Epithelial cell of proximal tubule (primary cell): ENCODE data around the gene RPN2. TPM values are rescaled to one million over a fixed set of nuclear protein-coding genes. Genes with fewer than 3 reads are reported as not detected.

ENCODE experiments used
- DNase-seq: peaks from one replicate; pipeline ENCODE4 v3.0.0-alpha.2; 2011; ENCODE audit warnings: low read depth
- H3K4me3 ChIP-seq: 2 replicates; pipeline ENCODE4 v1.5.1; 2011; ENCODE audit warnings: low read depth, mild to moderate bottlenecking, low read length
- total RNA-seq: library from RNA; depleted of rRNA; stranded (reverse); fragments of >200 nt; gene quantifications from 2 replicates; pipeline ENCODE4 v1.2.3, GENCODE V29; 2015
- TF ChIP-seq, protein P1 (sequence below): conservative IDR thresholded peaks from 2 replicates; pipeline ENCODE4 v1.5.1; 2012; ENCODE audit warnings: low read depth, mild to moderate bottlenecking, low read length

The RPN2 gene
- total RNA-seq, 1 donor from 2014 or later, result 165 TPM

GRCh38 chr20:37249304-37249703, 70.2 kb downstream of the RPN2 start:
- no peak for DNase-seq
- no peak overlapping the region for H3K4me3 ChIP-seq
- TF ChIP-seq, protein P1, sequence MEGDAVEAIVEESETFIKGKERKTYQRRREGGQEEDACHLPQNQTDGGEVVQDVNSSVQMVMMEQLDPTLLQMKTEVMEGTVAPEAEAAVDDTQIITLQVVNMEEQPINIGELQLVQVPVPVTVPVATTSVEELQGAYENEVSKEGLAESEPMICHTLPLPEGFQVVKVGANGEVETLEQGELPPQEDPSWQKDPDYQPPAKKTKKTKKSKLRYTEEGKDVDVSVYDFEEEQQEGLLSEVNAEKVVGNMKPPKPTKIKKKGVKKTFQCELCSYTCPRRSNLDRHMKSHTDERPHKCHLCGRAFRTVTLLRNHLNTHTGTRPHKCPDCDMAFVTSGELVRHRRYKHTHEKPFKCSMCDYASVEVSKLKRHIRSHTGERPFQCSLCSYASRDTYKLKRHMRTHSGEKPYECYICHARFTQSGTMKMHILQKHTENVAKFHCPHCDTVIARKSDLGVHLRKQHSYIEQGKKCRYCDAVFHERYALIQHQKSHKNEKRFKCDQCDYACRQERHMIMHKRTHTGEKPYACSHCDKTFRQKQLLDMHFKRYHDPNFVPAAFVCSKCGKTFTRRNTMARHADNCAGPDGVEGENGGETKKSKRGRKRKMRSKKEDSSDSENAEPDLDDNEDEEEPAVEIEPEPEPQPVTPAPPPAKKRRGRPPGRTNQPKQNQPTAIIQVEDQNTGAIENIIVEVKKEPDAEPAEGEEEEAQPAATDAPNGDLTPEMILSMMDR, result no peak

GRCh38 chr20:37251825-37252477, 72.8 kb downstream of the RPN2 start:
- TF ChIP-seq, protein P1, result no peak
- DNase-seq, result no peak
- no peak overlapping the region for H3K4me3 ChIP-seq

DNA sequence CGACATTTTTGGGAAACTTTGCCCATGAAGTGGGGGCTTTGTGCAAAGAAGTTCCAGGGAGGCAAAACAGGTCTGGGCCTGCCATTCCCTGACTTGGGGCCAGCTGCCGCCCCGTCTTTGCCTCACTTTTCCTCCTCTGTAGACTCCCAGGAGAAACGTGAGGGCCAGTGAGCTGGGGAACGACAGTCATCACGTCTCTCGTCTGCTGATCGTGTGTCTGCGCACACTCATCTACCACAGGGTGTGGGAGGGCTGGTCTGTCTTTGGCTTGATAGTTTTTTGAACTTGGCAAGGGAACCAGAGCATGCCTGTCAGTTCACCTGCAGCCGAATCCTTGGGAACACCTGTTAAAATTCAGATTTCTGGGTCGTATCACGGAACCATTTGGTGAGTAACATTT, 74.0 kb downstream of the RPN2 start:
- no peak for DNase-seq
- TF ChIP-seq, protein P1, result no peak
- no peak overlapping the region for H3K4me3 ChIP-seq

DNA sequence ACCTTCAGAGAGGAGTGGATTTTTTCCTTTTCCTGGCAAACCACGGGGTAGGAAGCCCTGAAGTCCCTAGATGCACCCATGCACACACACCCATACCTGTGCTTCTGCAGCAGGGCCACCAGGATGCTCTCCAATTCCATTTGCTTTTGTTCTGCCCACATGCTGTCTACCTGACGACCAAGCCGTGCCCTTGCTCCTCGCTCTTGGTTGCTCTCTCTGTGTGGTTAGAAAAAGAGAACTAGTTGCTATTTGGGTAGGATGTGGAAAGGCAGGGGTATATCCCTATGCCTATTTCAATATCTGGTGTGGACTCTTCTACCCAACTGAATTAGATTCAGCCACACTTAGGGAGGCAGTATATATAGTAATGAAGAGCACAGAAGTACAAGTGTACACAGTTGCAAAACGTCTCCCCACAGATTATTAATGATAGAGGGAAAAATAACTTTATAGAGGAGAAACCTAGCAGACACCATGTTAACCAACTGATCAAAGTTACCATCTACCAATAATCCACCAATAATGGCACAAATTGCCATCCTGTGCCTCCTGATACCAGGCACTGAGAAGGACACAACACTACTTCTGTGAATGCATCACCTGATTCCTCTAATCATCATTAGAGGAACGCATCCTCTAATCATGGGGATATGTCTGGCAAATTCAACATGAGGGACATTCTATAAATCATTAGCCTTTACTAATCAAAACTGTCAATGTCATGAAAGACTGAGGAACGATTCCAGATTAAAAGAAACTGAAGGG, 75.2 kb downstream of the RPN2 start:
- H3K4me3 ChIP-seq, result no peak overlapping the region
- TF ChIP-seq, protein P1, result no peak
- DNase-seq, result no peak

DNA sequence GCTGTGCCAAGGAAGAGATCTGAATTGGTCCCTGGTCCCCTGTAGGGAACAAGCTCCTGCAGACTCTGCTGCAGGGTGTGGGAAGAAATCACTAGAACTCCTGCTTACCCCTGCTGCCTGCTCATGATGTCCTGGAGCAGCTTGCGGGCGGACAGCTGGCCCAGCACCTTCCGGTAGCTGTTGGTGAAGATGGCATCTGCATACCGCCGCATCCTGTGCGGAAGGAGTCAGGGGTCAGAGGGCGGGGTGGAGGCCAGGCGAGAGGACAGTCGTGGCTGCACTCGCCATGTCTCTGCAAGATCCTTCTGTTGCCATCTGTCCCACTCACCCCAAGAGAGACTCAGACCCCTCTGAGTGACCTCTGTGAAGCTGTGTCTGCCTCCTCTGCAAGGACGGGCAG, 77.2 kb downstream of the RPN2 start:
- no peak overlapping the region for H3K4me3 ChIP-seq
- no peak for DNase-seq
- TF ChIP-seq, protein P1, result no peak

GRCh38 chr20:37257530-37257929, 78.4 kb downstream of the RPN2 start:
- TF ChIP-seq, protein P1, result no peak
- no peak for DNase-seq
- no peak overlapping the region for H3K4me3 ChIP-seq
